Stimulated activated memory B cell treated with anti-CD40 and anti-IgM and Interleukin-4, amounts not matched to agents 10 μg/mL and 1 μg/mL and 100 μg/mL, for 72 hours (primary cell): Measurements from ENCODE around the gene TMA7B.
"Not testable (repeated sequence)": the region's sequence is repeated elsewhere in the genome, so short reads cannot be mapped to it uniquely, and the experiment has no call there.

Experiments used
- ATAC-seq: fragments of 150-1000 bp; cut with Tn5 transposase; 2 replicates; pipeline ENCODE4 v1.10.0; 2021
- H3K27ac Mint-ChIP-seq: one replicate; pipeline ENCODE4 v1.8.0; 2022; ENCODE audit warnings: mild to moderate bottlenecking, mixed read lengths
- H3K27me3 Mint-ChIP-seq: one replicate; pipeline ENCODE4 v1.8.0; 2022; ENCODE audit warnings: mixed read lengths
- H3K36me3 Mint-ChIP-seq: one replicate; pipeline ENCODE4 v1.8.0; 2022; ENCODE audit warnings: mixed read lengths
- H3K4me1 Mint-ChIP-seq: one replicate; pipeline ENCODE4 v1.8.0; 2022; ENCODE audit warnings: mixed read lengths
- H3K4me3 Mint-ChIP-seq: one replicate; pipeline ENCODE4 v1.8.0; 2022; ENCODE audit warnings: mild to moderate bottlenecking, moderate library complexity, mixed read lengths
- H3K9me3 Mint-ChIP-seq: one replicate; pipeline ENCODE4 v1.8.0; 2022; ENCODE audit warnings: mixed read lengths

TMA7B gene

DNA sequence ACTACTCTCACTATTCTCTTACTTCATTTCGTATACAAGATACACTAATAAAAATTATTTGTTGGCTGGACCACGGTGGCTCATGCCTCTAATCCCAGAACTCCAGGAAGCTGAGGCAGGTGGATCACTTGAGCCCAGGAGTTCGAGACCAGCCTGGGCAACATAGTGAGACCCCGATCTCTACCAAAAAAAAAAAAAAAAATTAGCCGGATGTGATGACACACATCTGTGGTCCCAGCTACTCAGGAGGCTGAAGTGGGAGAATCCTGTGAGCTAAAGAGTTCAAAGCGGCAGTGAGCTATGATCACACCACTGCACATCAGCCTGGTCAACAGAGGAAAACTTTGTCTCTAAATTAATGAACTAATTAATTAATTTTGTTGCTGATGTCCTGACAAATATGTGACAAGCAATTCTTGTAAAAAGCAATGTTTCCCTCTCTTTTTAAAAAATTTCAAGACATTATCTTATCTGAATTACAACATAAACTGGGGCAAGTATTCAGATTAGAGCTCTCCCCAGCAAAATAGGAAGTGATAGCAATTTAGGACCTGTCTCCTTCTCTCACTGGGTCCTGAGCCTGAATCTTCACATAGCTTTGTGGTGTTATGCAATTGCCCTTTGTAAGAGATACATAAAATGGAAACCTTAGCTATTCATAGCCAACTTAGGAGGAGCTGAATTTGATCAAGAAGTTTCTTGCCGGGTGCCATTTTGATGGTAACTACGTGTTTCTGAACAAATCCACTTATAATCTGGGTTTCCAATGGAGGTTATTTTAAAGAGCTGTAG, 17.6 kb upstream of the TMA7B start:
- peaks cover 30% of the 10 kb centered on the region for H3K4me1 Mint-ChIP-seq
- ATAC-seq: no peak
- H3K27ac Mint-ChIP-seq: no peak overlapping the region
- H3K9me3 Mint-ChIP-seq: no peaks in the 10 kb centered on the region
- H3K27me3 Mint-ChIP-seq: no peaks in the 10 kb centered on the region
- H3K36me3 Mint-ChIP-seq: no peaks in the 10 kb centered on the region
- no peak overlapping the region for H3K4me3 Mint-ChIP-seq

- Mint-ChIP-seq H3K36me3 (no peaks in the 10 kb centered on the region), H3K27ac (no peak overlapping the region)
- no peak for ATAC-seq
These were observed 16.9 kb upstream of the TMA7B start for GRCh38 chr22:39943337-39943736.

DNA sequence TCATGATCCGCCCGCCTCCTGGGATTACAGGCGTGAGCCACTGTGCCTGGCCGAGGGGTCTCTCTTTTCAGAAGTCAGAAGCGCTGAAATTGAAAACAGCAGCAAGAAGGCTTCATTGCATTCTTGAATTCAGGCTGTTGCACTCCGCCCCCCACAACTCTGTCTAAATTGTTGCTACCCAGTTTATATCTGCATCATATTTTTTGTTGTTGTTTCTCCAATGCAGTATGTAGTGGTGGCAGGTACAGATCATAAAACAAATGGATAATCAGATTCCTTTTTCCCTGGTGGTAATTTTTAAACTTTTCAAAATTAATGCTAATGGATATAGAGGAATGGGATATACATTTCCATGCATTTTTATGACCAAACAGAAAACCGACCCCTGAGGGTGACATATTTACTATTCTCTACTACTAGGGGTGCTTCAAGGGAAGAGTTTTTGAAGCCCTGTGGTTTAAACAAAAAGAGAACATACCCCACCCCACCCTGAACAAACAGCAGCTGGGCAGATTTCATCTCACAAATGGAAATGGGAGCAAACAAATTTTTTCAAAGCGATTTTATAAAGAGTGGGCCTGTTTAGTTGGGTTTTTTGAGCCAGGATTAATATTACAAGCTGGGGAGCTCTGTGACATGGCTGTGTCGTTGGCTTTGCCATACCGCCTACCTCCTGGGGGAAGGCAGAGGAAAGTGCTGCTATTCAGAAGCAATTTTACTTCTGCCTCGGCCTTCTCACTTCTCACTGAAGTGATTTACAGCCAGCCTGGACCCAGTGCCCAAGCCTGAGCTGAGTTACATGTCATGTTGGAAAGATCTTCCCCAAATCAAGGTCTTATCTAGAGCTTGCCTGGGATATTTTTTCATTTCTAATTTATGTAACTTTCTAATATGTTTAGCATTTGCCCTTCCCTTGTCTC, 16.0 kb upstream of the TMA7B start:
- H3K27me3 Mint-ChIP-seq: no peaks in the 10 kb centered on the region
- peaks cover 42% of the 10 kb centered on the region for H3K4me1 Mint-ChIP-seq
- ATAC-seq: no peak
- no peak overlapping the region for H3K4me3 Mint-ChIP-seq
- no peak overlapping the region for H3K27ac Mint-ChIP-seq
- no peaks in the 10 kb centered on the region for H3K36me3 Mint-ChIP-seq
- H3K9me3 Mint-ChIP-seq: no peaks in the 10 kb centered on the region

More at GRCh38 chr22:39943337-39943736, 16.9 kb upstream of the TMA7B start:
- Mint-ChIP-seq H3K4me1 (peaks cover 33% of the 10 kb centered on the region), H3K9me3 (no peaks in the 10 kb centered on the region), H3K27me3 (no peaks in the 10 kb centered on the region), H3K4me3 (no peak overlapping the region)

DNA sequence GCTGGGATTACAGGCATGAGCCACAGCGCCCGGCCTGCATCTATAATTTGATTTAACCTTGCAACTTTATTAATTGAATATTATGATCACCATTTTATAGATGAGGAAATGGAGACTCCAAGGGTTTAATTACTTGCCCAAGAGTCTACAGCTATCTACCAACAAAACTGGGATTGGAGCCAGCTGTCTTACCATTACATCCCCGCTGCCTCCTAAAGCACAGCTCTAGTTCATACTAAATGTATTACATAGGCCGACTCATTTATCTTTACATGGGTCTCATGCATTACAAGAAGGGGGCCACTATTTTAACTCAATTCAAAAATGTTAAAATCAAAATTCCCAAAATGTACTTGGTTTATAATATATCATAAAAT, 14.1 kb upstream of the TMA7B start:
- Mint-ChIP-seq H3K36me3 (no peaks in the 10 kb centered on the region), H3K4me1 (peaks cover 44% of the 10 kb centered on the region), H3K4me3 (no peak overlapping the region), H3K27me3 (no peaks in the 10 kb centered on the region), H3K27ac (no peak overlapping the region), H3K9me3 (no peaks in the 10 kb centered on the region)
- ATAC-seq: no peak

GRCh38 chr22:39946503-39947219, 13.5 kb upstream of the TMA7B start:
- H3K27ac Mint-ChIP-seq: peak overlapping the region; percentile 71
- peaks cover 49% of the 10 kb centered on the region for H3K4me1 Mint-ChIP-seq
- H3K36me3 Mint-ChIP-seq: no peaks in the 10 kb centered on the region
- peak; percentile 48 for ATAC-seq
- H3K27me3 Mint-ChIP-seq: no peaks in the 10 kb centered on the region
- H3K9me3 Mint-ChIP-seq: no peaks in the 10 kb centered on the region
- H3K4me3 Mint-ChIP-seq: no peak overlapping the region

- peak overlapping the region; percentile 42 for H3K4me3 Mint-ChIP-seq
These were observed 12.7 kb upstream of the TMA7B start for GRCh38 chr22:39947220-39948216.

DNA sequence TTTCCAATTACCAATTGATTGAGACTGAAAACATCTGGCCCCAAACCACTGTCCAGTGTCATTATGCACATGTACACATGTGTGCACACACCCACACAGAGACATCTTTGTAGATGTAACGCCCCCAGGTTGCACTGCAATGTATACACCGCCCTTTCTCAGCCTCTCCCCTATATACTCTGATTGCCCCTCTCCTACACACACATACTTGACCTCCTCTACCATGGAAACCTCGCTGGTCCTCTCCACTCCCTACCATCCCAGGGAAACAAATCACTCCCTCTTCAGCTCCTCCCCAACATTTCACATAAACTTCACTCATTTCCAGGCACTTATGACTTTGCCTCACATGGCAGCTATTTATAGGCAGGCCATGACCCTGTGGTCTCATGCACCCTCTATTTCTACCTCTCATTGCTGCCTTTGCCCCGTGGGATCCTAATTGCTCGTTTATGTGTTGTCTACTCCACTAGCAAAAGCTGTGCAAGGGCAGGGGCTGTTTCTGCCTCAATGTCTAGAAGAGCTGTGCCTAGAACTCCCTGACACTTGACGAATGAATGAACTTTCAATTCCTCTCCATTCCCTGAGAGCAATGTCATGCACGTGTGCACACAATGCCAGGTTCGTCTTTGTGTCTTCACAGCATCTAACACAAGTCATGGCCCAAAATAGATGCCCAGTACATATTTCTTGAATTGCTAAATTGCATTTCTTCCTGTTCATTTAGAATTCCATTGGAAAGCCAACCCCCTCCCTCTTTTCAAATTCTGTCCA, 10.0 kb upstream of the TMA7B start:
- Mint-ChIP-seq H3K27ac (peak overlapping the region; percentile 10), H3K27me3 (peaks cover 15% of the 10 kb centered on the region), H3K4me1 (peaks cover 45% of the 10 kb centered on the region), H3K4me3 (no peak overlapping the region), H3K9me3 (no peaks in the 10 kb centered on the region), H3K36me3 (peaks cover 7% of the 10 kb centered on the region)
- ATAC-seq: peak; percentile 37

More at GRCh38 chr22:39947220-39948216, 12.7 kb upstream of the TMA7B start:
- ATAC-seq: peak; percentile 91
- H3K36me3 Mint-ChIP-seq: no peaks in the 10 kb centered on the region
- no peaks in the 10 kb centered on the region for H3K9me3 Mint-ChIP-seq
- no peaks in the 10 kb centered on the region for H3K27me3 Mint-ChIP-seq
- peaks cover 49% of the 10 kb centered on the region for H3K4me1 Mint-ChIP-seq
- H3K27ac Mint-ChIP-seq: peak overlapping the region; percentile 71

GRCh38 chr22:39951603-39952293, 8.4 kb upstream of the TMA7B start:
- H3K4me1 Mint-ChIP-seq: peaks cover 45% of the 10 kb centered on the region
- H3K27ac Mint-ChIP-seq: not testable (repeated sequence)

GRCh38 chr22:39952347-39952746, 7.8 kb upstream of the TMA7B start:
- no peaks in the 10 kb centered on the region for H3K9me3 Mint-ChIP-seq
- no peak for ATAC-seq
- H3K4me3 Mint-ChIP-seq: no peak overlapping the region
- peaks cover 15% of the 10 kb centered on the region for H3K27me3 Mint-ChIP-seq
- peaks cover 7% of the 10 kb centered on the region for H3K36me3 Mint-ChIP-seq
- H3K4me1 Mint-ChIP-seq: peaks cover 45% of the 10 kb centered on the region
- peak overlapping the region; percentile 0 for H3K27ac Mint-ChIP-seq

More at GRCh38 chr22:39951603-39952293, 8.4 kb upstream of the TMA7B start:
- peaks cover 15% of the 10 kb centered on the region for H3K27me3 Mint-ChIP-seq
- H3K36me3 Mint-ChIP-seq, H3K4me3 Mint-ChIP-seq, ATAC-seq, H3K9me3 Mint-ChIP-seq: not testable (repeated sequence)

GRCh38 chr22:39953101-39953500, 7.1 kb upstream of the TMA7B start:
- peaks cover 19% of the 10 kb centered on the region for H3K27me3 Mint-ChIP-seq
- no peaks in the 10 kb centered on the region for H3K9me3 Mint-ChIP-seq
- no peak overlapping the region for H3K4me3 Mint-ChIP-seq
- peaks cover 11% of the 10 kb centered on the region for H3K36me3 Mint-ChIP-seq
- H3K27ac Mint-ChIP-seq: peak overlapping the region; percentile 0
- no peak for ATAC-seq
- peaks cover 49% of the 10 kb centered on the region for H3K4me1 Mint-ChIP-seq

DNA sequence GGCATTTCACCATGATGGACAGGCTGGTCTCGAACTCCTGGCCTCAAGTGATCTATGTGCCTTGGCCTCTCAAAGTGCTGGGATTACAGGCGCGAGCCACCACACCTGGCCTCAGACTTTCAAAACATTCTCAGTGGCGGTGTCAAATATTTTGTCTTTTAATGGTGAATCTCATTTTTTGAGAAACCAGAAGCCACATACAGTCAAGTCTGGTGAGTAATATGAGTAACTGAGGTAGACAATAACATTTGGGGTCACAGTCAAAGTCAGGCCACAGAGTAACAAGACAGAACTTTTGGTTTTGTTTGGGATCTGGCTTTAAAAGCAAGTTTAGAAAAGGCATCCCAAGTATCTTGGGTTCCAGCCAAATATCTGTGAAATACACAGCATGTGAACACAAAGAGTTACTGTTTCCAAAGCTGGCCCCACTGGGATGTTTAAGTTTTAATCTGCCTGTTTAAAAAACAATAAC, 5.6 kb upstream of the TMA7B start:
- peaks cover 34% of the 10 kb centered on the region for H3K27me3 Mint-ChIP-seq
- no peak for ATAC-seq
- H3K9me3 Mint-ChIP-seq: no peaks in the 10 kb centered on the region
- peaks cover 51% of the 10 kb centered on the region for H3K4me1 Mint-ChIP-seq
- H3K27ac Mint-ChIP-seq: no peak overlapping the region
- H3K36me3 Mint-ChIP-seq: peaks cover 18% of the 10 kb centered on the region
- no peak overlapping the region for H3K4me3 Mint-ChIP-seq

GRCh38 chr22:39955675-39956074, 4.5 kb upstream of the TMA7B start:
- peaks cover 41% of the 10 kb centered on the region for H3K4me1 Mint-ChIP-seq
- no peak overlapping the region for H3K4me3 Mint-ChIP-seq
- H3K27me3 Mint-ChIP-seq: peaks cover 44% of the 10 kb centered on the region
- H3K9me3 Mint-ChIP-seq: no peaks in the 10 kb centered on the region
- H3K36me3 Mint-ChIP-seq: peaks cover 29% of the 10 kb centered on the region
- ATAC-seq: no peak
- H3K27ac Mint-ChIP-seq: no peak overlapping the region
